Esophagus squamous epithelium (tissue), 5 donors: Measurements from ENCODE around the gene TRAK1. TPM values are rescaled to one million over a fixed set of nuclear protein-coding genes. Genes with fewer than 3 reads are reported as not detected.

Source experiments
- DNase-seq: peaks from one replicate; lab custom pipeline; 2025; lab: John Stamatoyannopoulos, UW
- H3K27ac ChIP-seq, 4 donors: fragments of 200-600 bp; sonication (generic); one replicate each; pipeline ENCODE4 v1.5.1; 2016 to 2019; ENCODE audit warnings: mild to moderate bottlenecking in 1 of 4
- H3K27me3 ChIP-seq, 4 donors: fragments of 200-600 bp; sonication (generic); 1 replicate in 3 of 4; 2 replicates in 1 of 4; pipeline versions ENCODE4 v1.5.1 to v1.6.0; 2017 to 2021; ENCODE audit warnings: antibody characterized with exemption in 1 of 4
- H3K36me3 ChIP-seq, 3 donors: fragments of 200-600 bp; sonication (generic); one replicate each; pipeline ENCODE4 v1.5.1; 2016 to 2019
- H3K4me1 ChIP-seq, 3 donors: fragments of 200-600 bp; sonication (generic); one replicate each; pipeline ENCODE4 v1.5.1; 2017 to 2019
- H3K4me3 ChIP-seq, 4 donors: fragments of 200-600 bp; sonication (generic); 1 replicate in 3 of 4; 2 replicates in 1 of 4; pipeline ENCODE4 v1.5.1; 2016 to 2019; ENCODE audit warnings: mild to moderate bottlenecking in 2 of 4, moderate library complexity in 1 of 4
- H3K9me3 ChIP-seq, 3 donors: fragments of 200-600 bp; sonication (generic); one replicate each; pipeline ENCODE4 v1.5.1; 2016 to 2019
- CTCF ChIP-seq, 6 experiments: fragments of 450-650 bp in 4 of 6; fragments of 200-600 bp in 2 of 6; sonication (generic) in 2 of 6; IDR thresholded peaks; one replicate each; pipeline ENCODE4 v1.5.1; 2016 to 2019; ENCODE audit warnings: antibody characterized with exemption in 6 of 6, mild to moderate bottlenecking in 4 of 6, moderate library complexity in 4 of 6
- POLR2A ChIP-seq, 4 donors: fragments of 450-650 bp; IDR thresholded peaks; one replicate each; pipeline ENCODE4 v1.6.1; 2017; ENCODE audit warnings: antibody characterized with exemption in 4 of 4, mild to moderate bottlenecking in 4 of 4, moderate library complexity in 3 of 4
- WGBS, 2 donors: methylation state at CpG; one replicate each; pipeline ENCODE4 v1.1.5; 2018; 5-methylcytosine and 5-hydroxymethylcytosine counted together
- intact Hi-C: fragments of 100-400 bp; cut with DNase I; formaldehyde crosslinking; loops from one replicate; pipeline ENCODE4 v1.15.0; 2022
- total RNA-seq, 4 donors: library from RNA; depleted of rRNA; stranded (reverse); fragments of >200 nt; gene quantifications; one replicate each; pipeline ENCODE4 v1.1.0, GENCODE V29; 2016
- donor health status: DM: yes; HTN: yes; CAD: no.

TRAK1 gene
- total RNA-seq, 4 donors from 2014 or later, result 31.8 to 40.6 (median 37.7) TPM

GRCh38 chr3:42220436-42221121 is 129.4 kb downstream of the TRAK1 start:
- Histone ChIP-seq H3K36me3 (peaks cover 21 to 99% (median 26%) of the 10 kb centered on the region in 3 donors), H3K9me3 (no peaks in the 10 kb centered on the region), H3K27me3 (no peaks in the 10 kb centered on the region), H3K4me1 (peaks cover 0 to 14% (median 0%) of the 10 kb centered on the region in 3 donors), H3K27ac (peak overlapping the region in 3 of 4 donors; percentile 9 to 58 (median 49)), H3K4me3 (no peak overlapping the region)
- intact Hi-C loops, result no loop called here
- no peak for DNase-seq
- 77 to 83% methylated on average over 4 to 7 of the region's 17 CpGs for WGBS, 2 donors
- TF ChIP-seq POLR2A (IDR thresholded peaks at IDR 0.05) (no peak), CTCF (IDR thresholded peaks at IDR 0.05) (no peak)

- Histone ChIP-seq H3K4me3 (no peak overlapping the region), H3K9me3 (no peaks in the 10 kb centered on the region), H3K27ac (peak overlapping the region in 1 of 4 donors; percentile 53), H3K36me3 (peaks cover 21 to 81% (median 26%) of the 10 kb centered on the region in 3 donors), H3K4me1 (peaks cover 0 to 14% (median 0%) of the 10 kb centered on the region in 3 donors), H3K27me3 (no peaks in the 10 kb centered on the region)
- DNase-seq, result no peak
- 86 to 89% methylated on average over 15 to 26 of the region's 31 CpGs for WGBS, 2 donors
- TF ChIP-seq POLR2A (IDR thresholded peaks at IDR 0.05) (no peak), CTCF (IDR thresholded peaks at IDR 0.05) (no peak)
- intact Hi-C loops, result no loop called here
These were observed 132.0 kb downstream of the TRAK1 start for GRCh38 chr3:42222942-42223693.

GRCh38 chr3:42224178-42224577 is 133.0 kb downstream of the TRAK1 start:
- peaks cover 21 to 70% (median 22%) of the 10 kb centered on the region in 3 donors for H3K36me3 ChIP-seq
- no peak for DNase-seq
- H3K4me3 ChIP-seq, result no peak overlapping the region
- intact Hi-C loops, result no loop called here
- H3K9me3 ChIP-seq, result no peaks in the 10 kb centered on the region
- 84 to 86% methylated on average over 8 to 9 of the region's 9 CpGs for WGBS, 2 donors
- H3K27ac ChIP-seq, result peak overlapping the region in 3 of 4 donors; percentile 12 to 62 (median 53)
- H3K4me1 ChIP-seq, result peaks cover 0 to 19% (median 0%) of the 10 kb centered on the region in 3 donors
- no peaks in the 10 kb centered on the region for H3K27me3 ChIP-seq
- TF ChIP-seq CTCF (IDR thresholded peaks at IDR 0.05), result no peak

GRCh38 chr3:42224658-42225421 is 133.7 kb downstream of the TRAK1 start:
- Histone ChIP-seq H3K4me3 (no peak overlapping the region), H3K36me3 (peaks cover 18 to 64% (median 20%) of the 10 kb centered on the region in 3 donors), H3K9me3 (no peaks in the 10 kb centered on the region), H3K27me3 (no peaks in the 10 kb centered on the region), H3K4me1 (peaks cover 0 to 26% (median 0%) of the 10 kb centered on the region in 3 donors), H3K27ac (peak overlapping the region in 2 of 4 donors; percentile 53 to 62)
- WGBS, 2 donors, result 61 to 64% methylated on average over 12 of the region's 12 CpGs
- no peak for DNase-seq
- TF ChIP-seq POLR2A (IDR thresholded peaks at IDR 0.05) (no peak), CTCF (IDR thresholded peaks at IDR 0.05) (no peak)
- intact Hi-C loops, result no loop called here
